HG02588 (cell line): Measurements from ENCODE around the gene ABCC2.
"Not testable (repeated sequence)": the region's sequence is repeated elsewhere in the genome, so short reads cannot be mapped to it uniquely, and the experiment has no call there.

Experiments used
- ATAC-seq: cut with Tn5 transposase; IDR thresholded peaks from one replicate; pipeline ENCODE4 v1.9.1; 2021; ENCODE audit warnings: mild to moderate bottlenecking, moderate library complexity; ENCODE audit not compliant: unreplicated experiment

The ABCC2 gene

DNA sequence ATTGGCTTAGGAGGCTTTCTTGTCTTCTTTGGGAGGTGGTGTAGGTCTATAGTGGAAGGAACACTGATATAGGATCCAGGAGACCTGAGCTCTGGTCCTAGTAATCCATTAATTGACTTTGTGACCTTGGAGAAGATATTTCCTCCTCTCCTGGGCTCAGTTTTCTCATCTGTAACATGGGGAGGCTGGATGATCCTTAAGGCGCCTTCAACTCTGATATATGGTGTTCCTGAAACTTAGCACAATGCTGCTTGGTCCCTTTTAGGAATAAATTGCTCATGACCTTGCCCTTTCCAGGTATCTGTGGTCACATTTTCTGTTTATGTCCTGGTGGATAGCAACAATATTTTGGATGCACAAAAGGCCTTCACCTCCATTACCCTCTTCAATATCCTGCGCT, 25.3 kb downstream of the ABCC2 start:
- ATAC-seq, result no peak

DNA sequence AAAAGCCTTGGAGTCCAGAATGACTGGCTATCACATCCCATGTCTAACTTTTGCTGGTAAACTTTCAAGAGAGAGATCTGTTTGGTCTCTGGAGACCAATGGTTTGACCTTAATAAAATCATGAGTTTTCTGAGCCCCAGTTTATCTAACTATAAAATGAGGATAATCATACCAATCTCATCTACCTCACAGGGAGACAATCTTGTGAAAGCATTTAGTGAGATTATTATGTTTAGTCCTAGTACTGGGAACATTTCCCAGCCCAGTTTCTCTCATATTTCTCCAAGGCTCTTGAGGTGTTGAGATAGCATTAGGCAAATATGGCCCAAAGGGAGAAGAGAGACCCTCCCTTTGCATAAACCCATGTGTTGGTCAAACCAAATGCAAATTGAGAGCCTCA, 25.8 kb downstream of the ABCC2 start:
- ATAC-seq, result no peak

GRCh38 chr10:99809481-99809880, 27.0 kb downstream of the ABCC2 start:
- no peak for ATAC-seq

- ATAC-seq, result no peak
These were observed 27.6 kb downstream of the ABCC2 start for GRCh38 chr10:99809931-99810615.

- no peak for ATAC-seq
These were observed 29.7 kb downstream of the ABCC2 start for GRCh38 chr10:99812177-99812576.

DNA sequence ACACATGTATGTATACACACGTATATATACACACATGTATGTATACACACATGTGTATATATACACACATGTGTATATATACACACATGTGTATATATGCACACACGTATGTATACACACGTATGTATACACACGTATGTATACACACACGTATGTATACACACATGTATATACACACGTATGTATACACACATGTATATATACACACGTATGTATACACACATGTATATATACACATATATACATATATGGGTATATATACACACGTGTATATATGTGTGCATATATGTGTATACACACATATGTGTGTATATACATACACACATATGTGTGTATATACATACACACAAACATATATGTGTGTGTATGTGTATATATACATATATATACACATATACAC, 31.7 kb downstream of the ABCC2 start:
- ATAC-seq, result no peak

DNA sequence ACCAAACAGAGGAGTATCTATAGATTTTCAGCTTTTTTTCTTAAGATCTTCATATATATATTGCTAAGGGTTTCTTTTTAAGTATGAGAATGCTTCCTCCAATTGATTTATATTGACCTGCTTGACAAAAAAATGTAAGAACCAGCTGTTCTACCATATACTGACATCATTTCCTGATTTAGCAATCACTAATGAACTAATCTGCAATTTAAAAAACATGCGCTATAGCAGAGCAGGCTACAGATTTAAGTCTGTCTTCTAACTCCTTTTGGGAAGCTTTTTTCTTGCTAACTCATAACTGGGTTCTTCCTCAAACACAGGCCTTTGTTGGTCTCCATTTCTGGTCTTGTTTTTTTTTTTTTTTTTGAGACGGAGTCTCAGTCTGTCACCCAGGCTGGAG, 33.2 kb downstream of the ABCC2 start:
- no peak for ATAC-seq

- no peak for ATAC-seq
These were observed 45.5 kb downstream of the ABCC2 start for GRCh38 chr10:99827936-99828335.

- no peak for ATAC-seq
These were observed 46.0 kb downstream of the ABCC2 start for GRCh38 chr10:99828464-99828863.

GRCh38 chr10:99832439-99832838, 50.0 kb downstream of the ABCC2 start:
- no peak for ATAC-seq

DNA sequence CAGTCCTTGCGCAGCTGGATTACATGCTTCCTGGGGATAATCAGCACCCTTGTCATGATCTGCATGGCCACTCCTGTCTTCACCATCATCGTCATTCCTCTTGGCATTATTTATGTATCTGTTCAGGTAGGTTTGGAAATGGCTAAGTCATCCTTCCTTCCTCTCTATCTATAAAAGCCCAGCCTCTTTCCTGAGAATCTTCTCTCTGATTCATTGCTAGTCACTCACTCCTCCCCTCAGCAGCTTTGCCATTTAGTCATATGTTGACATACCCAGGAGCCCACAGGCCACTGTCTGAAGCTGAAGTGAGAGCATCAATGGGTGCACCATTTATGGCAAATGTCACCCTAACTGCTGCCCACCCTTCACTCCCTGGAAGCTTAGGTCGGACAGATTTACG, 52.0 kb downstream of the ABCC2 start:
- no peak for ATAC-seq

DNA sequence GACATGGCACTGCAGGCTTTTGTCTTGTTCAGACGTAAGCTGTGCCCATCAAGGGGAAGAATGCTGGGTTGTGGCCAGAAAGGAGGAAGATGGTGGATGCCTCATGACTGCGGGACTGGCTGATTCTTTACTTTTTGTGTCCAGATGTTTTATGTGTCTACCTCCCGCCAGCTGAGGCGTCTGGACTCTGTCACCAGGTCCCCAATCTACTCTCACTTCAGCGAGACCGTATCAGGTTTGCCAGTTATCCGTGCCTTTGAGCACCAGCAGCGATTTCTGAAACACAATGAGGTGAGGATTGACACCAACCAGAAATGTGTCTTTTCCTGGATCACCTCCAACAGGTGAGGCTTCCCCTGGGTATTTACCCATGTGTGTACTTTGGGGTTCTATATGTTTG, 53.5 kb downstream of the ABCC2 start:
- ATAC-seq, result no peak

- ATAC-seq, result no peak
These were observed 54.3 kb downstream of the ABCC2 start for GRCh38 chr10:99836711-99837110.

GRCh38 chr10:99840859-99841258, 58.4 kb downstream of the ABCC2 start:
- ATAC-seq, result not testable (repeated sequence)

- ATAC-seq, result no peak
These were observed 59.3 kb downstream of the ABCC2 start for GRCh38 chr10:99841746-99842145.

GRCh38 chr10:99843310-99843709, 60.9 kb downstream of the ABCC2 start:
- ATAC-seq, result no peak

DNA sequence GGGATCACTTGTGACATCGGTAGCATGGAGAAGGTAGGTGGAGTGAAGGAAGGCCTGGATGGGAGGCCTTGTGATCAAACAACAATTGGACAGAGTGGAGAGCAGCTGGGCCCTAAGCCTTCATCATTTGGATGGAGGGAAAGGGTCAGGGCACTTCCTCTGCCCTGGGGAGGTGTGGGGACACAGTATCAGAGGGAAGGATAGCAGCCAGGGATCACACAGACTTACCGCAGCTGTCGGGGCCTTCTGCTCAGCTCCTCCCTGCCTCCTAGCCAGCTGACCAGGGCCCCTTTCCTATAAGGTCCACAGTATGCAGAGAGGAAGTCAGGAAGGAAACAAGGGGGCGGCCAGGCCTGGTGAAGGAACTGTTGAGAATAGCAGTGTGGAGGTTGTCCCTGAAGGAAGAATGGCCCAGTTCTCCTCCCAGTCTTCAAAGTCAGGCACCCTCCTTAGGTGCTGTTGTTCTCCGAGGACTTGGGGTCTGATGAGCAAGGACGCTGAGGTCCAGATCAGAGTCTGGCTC, 62.1 kb downstream of the ABCC2 start:
- no peak for ATAC-seq

DNA sequence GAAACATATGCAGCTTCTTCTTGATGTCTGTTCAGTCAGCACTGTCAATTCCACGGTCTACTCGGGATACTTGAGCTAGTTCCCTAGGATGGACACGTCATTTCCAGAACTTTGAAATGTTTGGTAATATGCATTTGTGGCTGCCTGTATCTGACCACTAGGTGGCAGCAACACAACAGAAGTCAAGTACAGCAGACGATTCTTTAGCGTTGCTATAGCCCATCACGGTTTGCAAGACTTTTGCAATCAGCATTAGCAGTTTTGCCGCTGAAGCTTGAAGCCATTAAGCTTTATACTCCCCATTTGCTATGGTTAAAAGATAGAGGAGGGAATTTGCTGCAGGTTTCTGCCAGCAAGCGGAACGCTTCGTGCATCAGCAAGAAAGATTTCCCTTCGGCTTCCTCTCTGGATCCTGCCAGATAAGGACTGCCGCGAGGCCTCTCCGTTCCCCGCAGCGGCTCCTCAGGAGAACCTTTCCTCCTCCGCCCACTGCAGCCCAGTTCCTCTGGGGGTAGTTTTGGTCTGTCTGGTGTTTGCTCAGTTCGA, 63.5 kb downstream of the ABCC2 start:
- peak; percentile 72 for ATAC-seq

DNA sequence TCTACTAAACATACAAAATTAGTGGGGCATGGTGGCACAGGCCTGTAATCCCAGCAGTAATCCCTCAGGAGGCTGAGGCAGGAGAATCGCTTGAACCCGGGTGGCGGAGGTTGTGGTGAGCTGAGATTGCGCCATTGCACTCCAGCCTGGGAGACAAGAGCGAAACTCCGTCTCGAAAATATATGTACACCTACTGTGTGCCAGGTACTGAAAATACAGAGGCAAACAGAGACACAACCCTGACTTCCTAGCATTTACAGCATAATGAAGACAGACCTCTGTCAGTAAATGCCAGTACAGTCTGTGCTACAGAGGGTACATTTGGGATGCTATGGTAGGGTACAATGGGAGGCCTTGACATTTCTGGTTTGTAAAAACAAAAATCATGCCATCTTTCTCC, 66.6 kb downstream of the ABCC2 start:
- ATAC-seq, result no peak

GRCh38 chr10:99849536-99849935, 67.1 kb downstream of the ABCC2 start:
- no peak for ATAC-seq

DNA sequence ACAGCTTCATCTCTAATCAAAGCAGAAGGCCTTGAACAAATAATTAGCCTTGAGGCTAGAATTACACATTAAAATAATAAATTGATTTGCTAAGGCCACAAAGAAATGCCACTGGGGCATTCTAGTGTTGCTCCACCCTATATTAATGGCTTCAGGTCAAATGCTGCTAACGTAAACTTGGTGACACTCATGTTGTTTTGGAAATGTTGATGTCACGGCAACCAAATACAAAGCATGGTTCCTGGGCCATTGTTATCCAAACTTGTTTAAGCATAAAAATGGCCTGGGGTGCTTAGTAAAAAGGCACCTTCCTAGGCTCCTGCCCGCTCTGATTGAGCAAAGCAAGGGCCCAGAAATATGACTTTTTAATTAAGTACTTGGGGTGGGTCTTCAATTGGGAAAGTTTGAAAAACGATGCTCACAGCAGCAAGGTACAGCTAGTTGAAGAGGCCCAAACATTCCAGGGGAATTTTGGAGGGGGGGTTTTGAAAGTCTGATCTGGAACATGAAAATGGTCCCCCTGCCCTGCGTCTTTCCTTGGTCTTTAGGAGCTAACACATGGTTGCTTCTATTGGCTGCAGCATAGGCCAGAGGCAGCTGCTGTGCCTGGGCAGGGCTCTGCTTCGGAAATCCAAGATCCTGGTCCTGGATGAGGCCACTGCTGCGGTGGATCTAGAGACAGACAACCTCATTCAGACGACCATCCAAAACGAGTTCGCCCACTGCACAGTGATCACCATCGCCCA, 67.8 kb downstream of the ABCC2 start:
- no peak for ATAC-seq

DNA sequence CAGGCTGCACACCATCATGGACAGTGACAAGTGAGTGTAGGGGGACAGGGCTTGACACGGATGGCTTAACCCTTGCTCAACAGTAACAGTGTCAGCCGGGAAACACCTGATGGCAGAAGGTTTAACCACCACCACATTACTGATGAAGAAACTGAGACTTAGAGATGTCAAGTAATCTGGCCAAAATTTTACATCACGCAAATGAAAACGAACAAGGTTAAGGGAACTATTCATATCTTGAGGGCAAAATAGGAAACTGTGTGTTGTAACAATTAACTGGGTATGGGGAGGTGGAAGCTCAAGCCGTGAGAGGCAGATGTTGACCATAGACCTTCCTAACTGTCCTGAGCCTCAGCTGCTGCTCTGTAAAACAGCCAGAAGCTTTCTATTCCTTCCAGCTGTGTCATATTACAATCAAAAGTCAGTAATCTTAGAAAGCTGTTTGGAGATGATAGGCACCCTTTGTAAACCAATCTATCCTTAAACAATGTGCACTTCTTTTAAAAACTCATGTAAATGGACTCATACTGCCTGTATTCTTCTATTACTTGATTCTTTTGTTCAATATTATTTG, 68.4 kb downstream of the ABCC2 start:
- ATAC-seq, result no peak
